GM19372 (cell line): ENCODE results near the gene IL1RAP.
"Not testable (repeated sequence)": the region's sequence is repeated elsewhere in the genome, so short reads cannot be mapped to it uniquely, and the experiment has no call there.

Source experiments
- ATAC-seq: cut with Tn5 transposase; IDR thresholded peaks from one replicate; pipeline ENCODE4 v1.9.1; 2021; ENCODE audit warnings: mild to moderate bottlenecking, low read depth, moderate library complexity; ENCODE audit not compliant: unreplicated experiment

The IL1RAP gene

GRCh38 chr3:190505381-190506003 is 8.4 kb upstream of the IL1RAP start:
- no peak for ATAC-seq

GRCh38 chr3:190506271-190506670 is 7.6 kb upstream of the IL1RAP start:
- ATAC-seq: no peak

GRCh38 chr3:190512666-190513065 is 1.2 kb upstream of the IL1RAP start:
- ATAC-seq: no peak

- ATAC-seq: no peak
These were observed 698 bp downstream of the IL1RAP start for GRCh38 chr3:190514413-190515153.

GRCh38 chr3:190516416-190516815 is 2.5 kb downstream of the IL1RAP start:
- no peak for ATAC-seq

- no peak for ATAC-seq
These were observed 3.8 kb downstream of the IL1RAP start for GRCh38 chr3:190517687-190518086.

GRCh38 chr3:190518531-190518930 is 4.6 kb downstream of the IL1RAP start:
- not testable (repeated sequence) for ATAC-seq

GRCh38 chr3:190519886-190520285 is 6.0 kb downstream of the IL1RAP start:
- ATAC-seq: no peak

GRCh38 chr3:190521998-190522397 is 8.1 kb downstream of the IL1RAP start:
- no peak for ATAC-seq

- no peak for ATAC-seq
These were observed 8.8 kb downstream of the IL1RAP start for GRCh38 chr3:190522621-190523222.

- ATAC-seq: no peak
These were observed 11.1 kb downstream of the IL1RAP start for GRCh38 chr3:190524942-190525341.

- no peak for ATAC-seq
These were observed 11.7 kb downstream of the IL1RAP start for GRCh38 chr3:190525634-190526033.

- no peak for ATAC-seq
These were observed 13.2 kb downstream of the IL1RAP start for GRCh38 chr3:190526787-190527762.

- ATAC-seq: no peak
These were observed 14.8 kb downstream of the IL1RAP start for GRCh38 chr3:190528706-190529105.

GRCh38 chr3:190531406-190531805 is 17.5 kb downstream of the IL1RAP start:
- no peak for ATAC-seq

GRCh38 chr3:190532731-190533203 is 18.9 kb downstream of the IL1RAP start:
- no peak for ATAC-seq

- ATAC-seq: no peak
These were observed 19.8 kb downstream of the IL1RAP start for GRCh38 chr3:190533511-190534281.

GRCh38 chr3:190534386-190534785 is 20.5 kb downstream of the IL1RAP start:
- ATAC-seq: no peak

GRCh38 chr3:190534986-190535385 is 21.1 kb downstream of the IL1RAP start:
- no peak for ATAC-seq

- ATAC-seq: no peak
These were observed 23.3 kb downstream of the IL1RAP start for GRCh38 chr3:190537146-190537545.
